ENCODE measurements around the gene PKN1.

GRCh38 chr19:14476327-14476672 lies 43.2 kb downstream of the PKN1 start:
- TF ChIP-seq, protein P1, sequence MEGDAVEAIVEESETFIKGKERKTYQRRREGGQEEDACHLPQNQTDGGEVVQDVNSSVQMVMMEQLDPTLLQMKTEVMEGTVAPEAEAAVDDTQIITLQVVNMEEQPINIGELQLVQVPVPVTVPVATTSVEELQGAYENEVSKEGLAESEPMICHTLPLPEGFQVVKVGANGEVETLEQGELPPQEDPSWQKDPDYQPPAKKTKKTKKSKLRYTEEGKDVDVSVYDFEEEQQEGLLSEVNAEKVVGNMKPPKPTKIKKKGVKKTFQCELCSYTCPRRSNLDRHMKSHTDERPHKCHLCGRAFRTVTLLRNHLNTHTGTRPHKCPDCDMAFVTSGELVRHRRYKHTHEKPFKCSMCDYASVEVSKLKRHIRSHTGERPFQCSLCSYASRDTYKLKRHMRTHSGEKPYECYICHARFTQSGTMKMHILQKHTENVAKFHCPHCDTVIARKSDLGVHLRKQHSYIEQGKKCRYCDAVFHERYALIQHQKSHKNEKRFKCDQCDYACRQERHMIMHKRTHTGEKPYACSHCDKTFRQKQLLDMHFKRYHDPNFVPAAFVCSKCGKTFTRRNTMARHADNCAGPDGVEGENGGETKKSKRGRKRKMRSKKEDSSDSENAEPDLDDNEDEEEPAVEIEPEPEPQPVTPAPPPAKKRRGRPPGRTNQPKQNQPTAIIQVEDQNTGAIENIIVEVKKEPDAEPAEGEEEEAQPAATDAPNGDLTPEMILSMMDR (conservative IDR thresholded peaks at IDR 0.05), result no peak
- TF ChIP-seq ZFX (IDR thresholded peaks at IDR 0.05), result no peak

Measured in C4-2B (cell line).